ENCODE results near the gene ADSL.

GRCh38 chr22:40329466-40329865, 16.8 kb upstream of the ADSL start:
- TF ChIP-seq CTCF (IDR thresholded peaks at IDR 0.05), result no peak
- no peak for TF ChIP-seq POLR2A (IDR thresholded peaks at IDR 0.05)

All from right lobe of liver (tissue), 4 donors.